PC-3 (cell line): Measurements from ENCODE around the gene USP30. TPM values are rescaled to one million over a fixed set of nuclear protein-coding genes. Genes with fewer than 3 reads are reported as not detected.
"Not testable (repeated sequence)": the region's sequence is repeated elsewhere in the genome, so short reads cannot be mapped to it uniquely, and the experiment has no call there.

Source experiments
- ATAC-seq: fragments of 200-7000 bp; cut with Tn5 transposase; 2 replicates; pipeline ENCODE4 v1.9.1; 2020; ENCODE audit warnings: mild to moderate bottlenecking, moderate library complexity
- BruUV-seq: library from RNA; stranded (reverse); fragments of 400-500 nt; replicated peaks from 2 replicates; lab custom pipeline; 2021; lab: Mats Ljungman, UMichigan
- CTCF ChIA-PET: fragments of 300-600 bp; sonication (Branson Sonifier 250); formaldehyde crosslinking; loops from one replicate; lab custom pipeline; 2022; ENCODE audit warnings: antibody characterized with exemption; lab: Charles Lee
- POLR2A ChIA-PET: fragments of 300-600 bp; sonication (Branson Sonifier 250); formaldehyde crosslinking; loops from one replicate; lab custom pipeline; 2022; ENCODE audit warnings: antibody characterized with exemption; ENCODE audit not compliant: unreplicated experiment; lab: Charles Lee
- DNase-seq: peaks from one replicate; pipeline ENCODE4 v3.0.0-alpha.2; 2015
- H2AFZ ChIP-seq: fragments of 300-600 bp; sonication (generic); 2 replicates; pipeline ENCODE4 v1.6.0; 2016; ENCODE audit warnings: antibody characterized with exemption, low read length
- H3F3A ChIP-seq: fragments of 300-600 bp; sonication (generic); one replicate; pipeline ENCODE4 v1.6.0; 2017; ENCODE audit warnings: antibody characterized with exemption, low read length, control low read depth, mild to moderate bottlenecking; ENCODE audit not compliant: unreplicated experiment
- H3K27ac ChIP-seq: fragments of 300-600 bp; sonication (generic); 2 replicates; pipeline ENCODE4 v1.5.1; 2016; ENCODE audit warnings: mild to moderate bottlenecking, low read length
- H3K27me3 ChIP-seq: fragments of 300-600 bp; sonication (generic); 2 replicates; pipeline ENCODE4 v1.6.1; 2016; ENCODE audit warnings: low read length, mixed read lengths
- H3K36me3 ChIP-seq: fragments of 300-600 bp; sonication (generic); 2 replicates; pipeline ENCODE4 v1.6.1; 2016; ENCODE audit warnings: low read depth, mixed run types, low read length, mixed read lengths
- H3K4me1 ChIP-seq: fragments of 300-600 bp; sonication (generic); 2 replicates; pipeline ENCODE4 v1.5.1; 2016; ENCODE audit warnings: low read length; ENCODE audit not compliant: insufficient read depth
- H3K4me2 ChIP-seq: fragments of 300-600 bp; sonication (generic); 2 replicates; pipeline ENCODE4 v1.6.0; 2016; ENCODE audit warnings: low read length
- H3K4me3 ChIP-seq: fragments of 300-600 bp; sonication (generic); 2 replicates; pipeline ENCODE4 v1.5.1; 2016; ENCODE audit warnings: mild to moderate bottlenecking, low read length, mixed read lengths
- H3K79me2 ChIP-seq: fragments of 300-600 bp; sonication (generic); 2 replicates; pipeline ENCODE4 v1.6.1; 2017; ENCODE audit warnings: low read length, mixed read lengths
- H3K9ac ChIP-seq: fragments of 300-600 bp; sonication (generic); 2 replicates; pipeline ENCODE4 v1.6.0; 2016; ENCODE audit warnings: mild to moderate bottlenecking, low read length
- H3K9me2 ChIP-seq: fragments of 300-600 bp; sonication (generic); replicated peaks from 2 replicates; pipeline ENCODE4 v1.6.1; 2016; ENCODE audit warnings: mixed run types, low read length, mixed read lengths
- H3K9me3 ChIP-seq: fragments of 300-600 bp; sonication (generic); 2 replicates; pipeline ENCODE4 v1.6.1; 2016; ENCODE audit warnings: low read length, mixed read lengths
- H4K20me1 ChIP-seq: fragments of 300-600 bp; sonication (generic); 2 replicates; pipeline ENCODE4 v1.6.1; 2016; ENCODE audit warnings: low read length, mixed read lengths
- CTCF ChIP-seq: fragments of 300-600 bp; sonication (generic); conservative IDR thresholded peaks from 2 replicates; pipeline ENCODE4 v1.5.1; 2017; ENCODE audit warnings: antibody characterized with exemption, low read depth, mild to moderate bottlenecking, low read length
- EZH2 ChIP-seq: fragments of 300-600 bp; sonication (generic); IDR thresholded peaks from one replicate; pipeline ENCODE4 v1.6.1; 2017; ENCODE audit warnings: antibody characterized with exemption, mild to moderate bottlenecking, low read length; ENCODE audit not compliant: unreplicated experiment
- EZH2phosphoT487 ChIP-seq: fragments of 300-600 bp; sonication (generic); IDR thresholded peaks from 2 replicates; pipeline ENCODE4 v1.6.1; 2018; ENCODE audit warnings: mild to moderate bottlenecking, antibody characterized with exemption, low read length, borderline replicate concordance
- intact Hi-C: fragments of 100-400 bp; cut with micrococcal nuclease; formaldehyde crosslinking; loops from 2 replicates; pipeline ENCODE4 v1.9.0; 2023
- total RNA-seq: library from RNA; depleted of rRNA; stranded (reverse); fragments of >200 nt; gene quantifications from 2 replicates; pipeline ENCODE4 v1.2.3, GENCODE V29; 2014

Gene USP30
- total RNA-seq, 1 experiment from 2014 or later = 13.6 TPM

- no peaks in the 10 kb centered on the region for H3K4me1 ChIP-seq
- H2AFZ ChIP-seq = no peak overlapping the region
- no TSS peak for BruUV-seq
- no peaks in the 10 kb centered on the region for H3K9me3 ChIP-seq
- TF ChIP-seq CTCF = no peak
- no peaks in the 10 kb centered on the region for H4K20me1 ChIP-seq
- H3K27me3 ChIP-seq = peaks cover 15% of the 10 kb centered on the region
- ATAC-seq (no peak), DNase-seq (no peak)
- H3F3A ChIP-seq = no peaks in the 10 kb centered on the region
- H3K36me3 ChIP-seq = no peaks in the 10 kb centered on the region
- CTCF ChIA-PET = no interaction called here
- POLR2A ChIA-PET = interaction anchor here (0.6 kb wide), 1 partner anchor 99 kb away, joined by 11 read pairs; no protein-coding TSS in a partner anchor
- H3K9me2 ChIP-seq = no peaks in the 10 kb centered on the region
- H3K79me2 ChIP-seq = no peaks in the 10 kb centered on the region
- no peak overlapping the region for H3K27ac ChIP-seq
- no peak overlapping the region for H3K4me2 ChIP-seq
- intact Hi-C loops = no loop called here
- H3K9ac ChIP-seq = no peak overlapping the region
- no peak overlapping the region for H3K4me3 ChIP-seq
Observed at GRCh38 chr12:109020146-109020795, 32.1 kb upstream of the USP30 start.

- ChIA-PET CTCF (no interaction called here), POLR2A (interaction anchor here (0.6 kb wide), 1 partner anchor 100 kb away, joined by 11 read pairs; no protein-coding TSS in a partner anchor)
- ATAC-seq (peak; percentile 95), DNase-seq (peak; percentile 79)
- H3K79me2 ChIP-seq = no peaks in the 10 kb centered on the region
- H3K27ac ChIP-seq = no peak within 1 kb of the TSS
- no peaks in the 10 kb centered on the region for H4K20me1 ChIP-seq
- peak within 1 kb of the TSS; percentile 27 for H3K4me2 ChIP-seq
- no peaks in the 10 kb centered on the region for H3K4me1 ChIP-seq
- H2AFZ ChIP-seq = no peak within 1 kb of the TSS
- TF ChIP-seq CTCF (no peak), EZH2 (no peak)
- no peak within 1 kb of the TSS for H3K9ac ChIP-seq
- intact Hi-C loops = no loop called here
- H3K9me2 ChIP-seq = no peaks in the 10 kb centered on the region
- no peaks in the 10 kb centered on the region for H3K9me3 ChIP-seq
- H3K36me3 ChIP-seq = no peaks in the 10 kb centered on the region
- BruUV-seq = no TSS peak
- peaks cover 9% of the 10 kb centered on the region for H3K27me3 ChIP-seq
- no peak within 1 kb of the TSS for H3K4me3 ChIP-seq
- H3F3A ChIP-seq = no peaks in the 10 kb centered on the region
Observed at GRCh38 chr12:109020796-109021380, 31.5 kb upstream of the USP30 start, which contains the start of gene SVOP. Gene SVOP (minus strand): TSS chr12:109021068. CDS start chr12:109020868, 200 bp downstream.

GRCh38 chr12:109027767-109028166 lies 24.6 kb upstream of the USP30 start:
- Histone ChIP-seq H3K27me3 (peaks cover 28% of the 10 kb centered on the region), H3F3A (no peaks in the 10 kb centered on the region), H2AFZ (no peak overlapping the region), H3K9me2 (no peaks in the 10 kb centered on the region), H3K4me1 (0 out of 2 replicates have a peak, but pooled peaks cover 6% of the 10 kb centered on the region), H3K27ac (no peak overlapping the region), H3K36me3 (no peaks in the 10 kb centered on the region), H3K9ac (no peak overlapping the region), H3K79me2 (no peaks in the 10 kb centered on the region), H4K20me1 (no peaks in the 10 kb centered on the region), H3K9me3 (no peaks in the 10 kb centered on the region), H3K4me3 (no peak overlapping the region), H3K4me2 (no peak overlapping the region)
- no TSS peak for BruUV-seq
- POLR2A ChIA-PET = no interaction called here
- TF ChIP-seq EZH2 (no peak), EZH2phosphoT487 (no peak), CTCF (no peak)
- intact Hi-C loops = no loop called here
- CTCF ChIA-PET = no interaction called here
- DNase-seq (peak; percentile 52), ATAC-seq (peak; percentile 43)

- H2AFZ ChIP-seq, DNase-seq, H3F3A ChIP-seq, CTCF ChIA-PET, H3K4me3 ChIP-seq, H3K27ac ChIP-seq, H3K4me2 ChIP-seq, POLR2A ChIA-PET, BruUV-seq, H3K4me1 ChIP-seq, ATAC-seq, H3K9ac ChIP-seq, intact Hi-C loops, H3K9me2 ChIP-seq, H3K79me2 ChIP-seq, H3K9me3 ChIP-seq, H4K20me1 ChIP-seq, H3K36me3 ChIP-seq: not testable (repeated sequence)
- H3K27me3 ChIP-seq = peaks cover 28% of the 10 kb centered on the region
Observed at GRCh38 chr12:109028624-109029023, 23.8 kb upstream of the USP30 start.
